HepG2 (cell line): ENCODE results near the gene CHADL. TPM values are rescaled to one million over a fixed set of nuclear protein-coding genes. Genes with fewer than 3 reads are reported as not detected.
A peak's percentile ranks its signal among the peaks of the same experiment; 100 is the strongest.

ENCODE experiments used
- ATAC-seq: fragments of 200-7000 bp; cut with Tn5 transposase; 3 replicates; pipeline ENCODE4 v1.9.1; 2020; ENCODE audit warnings: mild to moderate bottlenecking, moderate library complexity
- BruUV-seq: library from RNA; stranded (reverse); fragments of 400-500 nt; replicated peaks from 2 replicates; lab custom pipeline; 2021; lab: Mats Ljungman, UMichigan
- CTCF ChIA-PET: fragments of 300-600 bp; formaldehyde crosslinking; extraction: SDS; loops from one replicate; lab custom pipeline; 2021; ENCODE audit warnings: low total read pairs, inconsistent platforms, low intra/inter-chr PET ratio; lab: Yijun Ruan, JAX
- POLR2A ChIA-PET: fragments of 350-600 bp; sonication (Branson Sonifier 250); formaldehyde crosslinking; loops from one replicate; lab custom pipeline; 2020; ENCODE audit warnings: antibody characterized with exemption, inconsistent platforms; lab: Yijun Ruan, JAX
- DNase-seq: peaks from one replicate; pipeline ENCODE4 v3.0.0-alpha.2; 2015; ENCODE audit warnings: low spot score
- FAIRE-seq: peaks from 3 replicates; lab custom pipeline; 2011; peaks lifted over from hg19 to GRCh38; lab: Jason Lieb, UNC
- H2AFZ ChIP-seq: one replicate; pipeline ENCODE4 v1.6.1; 2011; ENCODE audit warnings: low read length, inconsistent platforms
- H3K27ac ChIP-seq: fragments of 300-600 bp; 3 replicates; pipeline ENCODE4 v1.8.0; 2011; ENCODE audit warnings: mixed run types, mild to moderate bottlenecking, mixed read lengths, low read length, inconsistent platforms; ENCODE audit not compliant: insufficient read depth; ENCODE audit errors: extremely low read length
- H3K27me3 ChIP-seq, 2 experiments: fragments of 200-600 bp in 1 of 2; 2 replicates in 1 of 2; 3 replicates in 1 of 2; pipeline versions ENCODE4 v1.6.0 to v1.8.0; 2011; ENCODE audit warnings: low read length in 2 of 2, mild to moderate bottlenecking in 2 of 2, moderate library complexity in 2 of 2, inconsistent platforms in 1 of 2; ENCODE audit not compliant: insufficient read depth in 2 of 2, control insufficient read depth in 1 of 2
- H3K36me3 ChIP-seq, 2 experiments: fragments of 200-600 bp in 1 of 2; replicated peaks in 1 of 2; 2 replicates in 1 of 2; 3 replicates in 1 of 2; pipeline versions ENCODE4 v1.5.1 to v1.8.0; 2011; ENCODE audit warnings: low read length in 2 of 2, inconsistent platforms in 1 of 2; ENCODE audit not compliant: insufficient read depth in 2 of 2, control insufficient read depth in 1 of 2
- H3K4me1 ChIP-seq: 2 replicates; pipeline ENCODE4 v1.5.1; 2012; ENCODE audit warnings: low read length, inconsistent platforms; ENCODE audit not compliant: insufficient read depth
- H3K4me2 ChIP-seq: 2 replicates; pipeline ENCODE4 v1.6.0; 2011; ENCODE audit warnings: low read depth, low read length, inconsistent platforms
- H3K4me3 ChIP-seq, 3 experiments: fragments of 200-600 bp in 1 of 3; sonication (generic), shearing (Covaris generic) in 1 of 3; replicated peaks in 1 of 3; 2 replicates each; pipeline ENCODE4 v1.5.1; 2011 to 2016; ENCODE audit warnings: low read length in 3 of 3, inconsistent platforms in 2 of 3, low read depth in 2 of 3, mild to moderate bottlenecking in 2 of 3, control low read depth in 1 of 3, mixed read lengths in 1 of 3; ENCODE audit not compliant: insufficient read depth in 1 of 3
- H3K79me2 ChIP-seq: one replicate; pipeline ENCODE4 v1.6.1; 2011; ENCODE audit warnings: low read length, inconsistent platforms; ENCODE audit not compliant: insufficient read depth
- H3K9ac ChIP-seq: 2 replicates; pipeline ENCODE4 v1.6.0; 2011; ENCODE audit warnings: mild to moderate bottlenecking, low read depth, low read length, inconsistent platforms; ENCODE audit not compliant: insufficient read depth
- H3K9me3 ChIP-seq: 2 replicates; pipeline ENCODE4 v1.5.1; 2012; ENCODE audit warnings: mild to moderate bottlenecking, low read length
- H4K20me1 ChIP-seq: 2 replicates; pipeline ENCODE4 v1.6.0; 2011; ENCODE audit warnings: inconsistent platforms, mild to moderate bottlenecking, low read length, moderate library complexity; ENCODE audit not compliant: insufficient read depth
- AGO2 ChIP-seq: fragments of 200-400 bp; formaldehyde crosslinking; optimal IDR thresholded peaks from 2 replicates; pipeline ENCODE3; 2017; ENCODE audit warnings: mild to moderate bottlenecking, low read depth, low read length, moderate library complexity
- CHCHD3 ChIP-seq: sonication (generic); formaldehyde crosslinking; IDR thresholded peaks from 2 replicates; pipeline ENCODE4 v1.8.0; 2022; ENCODE audit warnings: mild to moderate bottlenecking, missing genetic modification reagents, moderate library complexity
- FOSL2 ChIP-seq: sonication (generic); formaldehyde crosslinking; IDR thresholded peaks from 2 replicates; pipeline ENCODE4 v1.4.0; 2020; ENCODE audit warnings: missing genetic modification reagents
- PHF21A ChIP-seq: sonication (generic); formaldehyde crosslinking; IDR thresholded peaks from 2 replicates; pipeline ENCODE4 v1.5.0; 2020; ENCODE audit warnings: mild to moderate bottlenecking, missing genetic modification reagents
- ZNF382 ChIP-seq: sonication (generic); formaldehyde crosslinking; IDR thresholded peaks from 2 replicates; pipeline ENCODE4 v1.5.0; 2020; ENCODE audit warnings: missing genetic modification reagents, mild to moderate bottlenecking, borderline replicate concordance
- ZNF768 ChIP-seq: sonication (generic); formaldehyde crosslinking; IDR thresholded peaks from 2 replicates; pipeline ENCODE4 v1.4.0; 2020; ENCODE audit warnings: missing genetic modification reagents
- WGBS: methylation state at CpG from one replicate; pipeline ENCODE4 v1.1.6; 2017; ENCODE audit warnings: low lambda C conversion rate; 5-methylcytosine and 5-hydroxymethylcytosine counted together
- in situ Hi-C: cut with HindIII; loops from 2 replicates; pipeline ENCODE4 v1.10.0; 2017; ENCODE audit warnings: low pct_unique_long_range_greater_than_20kb; ENCODE audit not compliant: extremely low pct_ligation_motif_present
- intact Hi-C: fragments of 100-400 bp; cut with micrococcal nuclease; formaldehyde crosslinking; loops from one replicate; pipeline ENCODE4 v1.10.0; 2022; ENCODE audit not compliant: unreplicated experiment
- polyA plus RNA-seq, 8 experiments: library from polyadenylated mRNA; depleted of rRNA in 3 of 8; stranded (reverse) in 7 of 8; unstranded in 1 of 8; fragments of >200 nt; fragmentation: Illumina TruSeq in 4 of 8; extraction: Trizol in 4 of 8; gene quantifications; 2 replicates each; pipeline versions ENCODE4 v1.2.1 to v1.2.3, GENCODE V29; 2011 to 2016; ENCODE audit warnings: low read depth in 4 of 8, missing spikeins in 1 of 8, mixed read lengths in 1 of 8; ENCODE audit not compliant: insufficient read depth in 1 of 8
- total RNA-seq, 5 experiments: library from RNA; depleted of rRNA; stranded (reverse); fragments of >200 nt; fragmentation: Illumina TruSeq; extraction: Trizol; gene quantifications; 2 replicates each; pipeline ENCODE4 v1.2.3, GENCODE V29; 2016; ENCODE audit warnings: low read depth in 1 of 5
- TF ChIP-seq, protein P1 (sequence below): sonication (generic); formaldehyde crosslinking; IDR thresholded peaks from 2 replicates; pipeline ENCODE4 v1.9.0; 2022; ENCODE audit warnings: missing genetic modification reagents, mild to moderate bottlenecking, borderline replicate concordance

Gene CHADL
- total and polyA plus RNA-seq, 2 of the 13 experiments (the other 11 are each of a cell fraction or from before 2014, with no cell fraction given), result 2.8 to 8.1 TPM

DNA sequence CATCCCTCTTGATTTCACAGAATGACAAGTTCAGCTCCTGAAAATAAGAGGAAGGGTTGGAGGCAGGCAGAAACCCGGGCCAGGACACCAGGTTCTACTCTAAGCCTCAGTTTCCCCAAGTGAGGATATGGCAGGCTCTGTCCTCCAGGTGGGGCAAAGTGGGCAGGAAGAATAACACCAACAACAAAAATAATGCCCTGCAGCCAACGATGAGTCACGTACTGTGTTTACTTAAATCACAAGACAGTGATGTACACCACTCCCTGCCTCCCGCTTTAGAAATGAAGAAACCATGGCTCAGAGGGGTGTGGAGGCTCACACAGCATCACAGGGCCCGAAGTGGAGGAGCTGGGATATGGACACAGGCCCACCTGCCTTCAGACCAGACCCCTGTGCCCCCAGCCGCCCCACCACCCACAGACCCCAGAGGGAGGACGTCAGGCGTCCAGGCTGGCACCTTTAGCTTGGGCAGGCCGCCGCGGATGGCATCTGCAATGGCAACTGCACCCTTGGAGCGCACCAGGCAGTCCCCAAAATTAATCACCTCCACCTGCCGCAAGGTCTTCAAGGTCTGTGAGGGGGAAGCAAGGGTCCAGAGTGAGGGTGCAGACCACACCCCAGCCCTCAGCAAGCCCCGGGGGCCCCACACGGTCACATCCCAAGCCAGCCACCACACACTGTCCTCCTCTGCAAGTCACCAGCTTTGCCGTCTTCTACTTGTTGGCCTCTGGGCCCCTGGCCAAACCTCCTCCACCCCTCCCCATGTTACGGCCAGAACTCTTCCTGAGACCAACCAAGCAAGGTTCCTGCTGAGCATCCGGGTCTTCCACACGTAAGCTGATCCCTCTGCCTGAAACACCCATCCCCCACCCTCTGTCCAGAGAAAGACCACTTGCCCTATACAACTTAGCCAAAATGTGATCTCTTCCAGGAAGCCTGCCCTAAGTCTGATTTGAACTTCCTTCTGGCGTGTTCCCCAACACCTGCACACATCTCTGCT, 15.8 kb upstream of the CHADL start:
- 93% methylated on average over 11 of the region's 20 CpGs for WGBS
- no peak overlapping the region for H3K4me3 ChIP-seq
- intact Hi-C loops, result no loop called here
- no peaks in the 10 kb centered on the region for H3K79me2 ChIP-seq
- no peaks in the 10 kb centered on the region for H3K27me3 ChIP-seq
- BruUV-seq, result no TSS peak
- POLR2A ChIA-PET, result interaction anchor here (0.7 to 1.0 kb wide), 3 partner anchors 9 to 212 kb away, joined by 3 to 4 read pairs (median 3); partner anchors contain the start of genes ACO2, PHF5A and RANGAP1
- H4K20me1 ChIP-seq, result no peaks in the 10 kb centered on the region
- no peak for FAIRE-seq
- H3K9me3 ChIP-seq, result no peaks in the 10 kb centered on the region
- ATAC-seq, result no peak
- H3K4me2 ChIP-seq, result no peak overlapping the region
- H3K27ac ChIP-seq, result no peak overlapping the region
- H3K9ac ChIP-seq, result no peak overlapping the region
- TF ChIP-seq, protein P1, sequence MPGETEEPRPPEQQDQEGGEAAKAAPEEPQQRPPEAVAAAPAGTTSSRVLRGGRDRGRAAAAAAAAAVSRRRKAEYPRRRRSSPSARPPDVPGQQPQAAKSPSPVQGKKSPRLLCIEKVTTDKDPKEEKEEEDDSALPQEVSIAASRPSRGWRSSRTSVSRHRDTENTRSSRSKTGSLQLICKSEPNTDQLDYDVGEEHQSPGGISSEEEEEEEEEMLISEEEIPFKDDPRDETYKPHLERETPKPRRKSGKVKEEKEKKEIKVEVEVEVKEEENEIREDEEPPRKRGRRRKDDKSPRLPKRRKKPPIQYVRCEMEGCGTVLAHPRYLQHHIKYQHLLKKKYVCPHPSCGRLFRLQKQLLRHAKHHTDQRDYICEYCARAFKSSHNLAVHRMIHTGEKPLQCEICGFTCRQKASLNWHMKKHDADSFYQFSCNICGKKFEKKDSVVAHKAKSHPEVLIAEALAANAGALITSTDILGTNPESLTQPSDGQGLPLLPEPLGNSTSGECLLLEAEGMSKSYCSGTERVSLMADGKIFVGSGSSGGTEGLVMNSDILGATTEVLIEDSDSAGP (CRISPR knock-in tag), result no peak
- TF ChIP-seq ZNF768 (CRISPR knock-in tag) (peak; percentile 18; the same call in 1 of the 2 replicates), PHF21A (CRISPR knock-in tag) (no peak), CHCHD3 (CRISPR knock-in tag) (no peak), FOSL2 (CRISPR knock-in tag) (peak; percentile 51; the same call in 1 of the 2 replicates), ZNF382 (no peak), AGO2 (peak; percentile 18)
- DNase-seq, result no peak
- CTCF ChIA-PET, result no interaction called here
- in situ Hi-C loops, result no loop called here
- peaks cover 41 to 80% of the 10 kb centered on the region in 2 experiments for H3K36me3 ChIP-seq
- H2AFZ ChIP-seq, result no peak overlapping the region
- H3K4me1 ChIP-seq, result no peaks in the 10 kb centered on the region
